ENCODE data around the gene IL12RB2.

IL12RB2 gene

GRCh38 chr1:67372136-67372535 lies 64.5 kb downstream of the IL12RB2 start:
- Histone ChIP-seq H3K4me3 (ENCODE audit: severe bottlenecking) (no peak overlapping the region), H3K27me3 (ENCODE audit: insufficient read depth, poor library complexity, severe bottlenecking) (no peaks in the 10 kb centered on the region), H3K9me3 (ENCODE audit: severe bottlenecking) (no peaks in the 10 kb centered on the region), H3K36me3 (ENCODE audit: low read depth) (no peaks in the 10 kb centered on the region), H3K27ac (ENCODE audit: poor library complexity, severe bottlenecking) (no peak overlapping the region), H3K4me1 (ENCODE audit: insufficient read depth, poor library complexity, severe bottlenecking) (peaks cover 10% of the 10 kb centered on the region)
- no peak for TF ChIP-seq CTCF (IDR thresholded peaks at IDR 0.05; ENCODE audit: poor library complexity, severe bottlenecking)
- ATAC-seq (ENCODE audit: low read depth) (0 out of 3 replicates have a peak, but pooled peaks have one; percentile 33), DNase-seq (ENCODE audit: low spot score) (no peak)

- no peak for DNase-seq (ENCODE audit: low spot score)
- TF ChIP-seq CTCF (IDR thresholded peaks at IDR 0.05; ENCODE audit: poor library complexity, severe bottlenecking): no peak
- H3K4me3 ChIP-seq (ENCODE audit: severe bottlenecking): no peak overlapping the region
- peaks cover 5% of the 10 kb centered on the region for H3K4me1 ChIP-seq (ENCODE audit: insufficient read depth, poor library complexity, severe bottlenecking)
- no peak for ATAC-seq (ENCODE audit: low read depth)
- no peaks in the 10 kb centered on the region for H3K9me3 ChIP-seq (ENCODE audit: severe bottlenecking)
- no peaks in the 10 kb centered on the region for H3K27me3 ChIP-seq (ENCODE audit: insufficient read depth, poor library complexity, severe bottlenecking)
- H3K27ac ChIP-seq (ENCODE audit: poor library complexity, severe bottlenecking): no peak overlapping the region
- no peaks in the 10 kb centered on the region for H3K36me3 ChIP-seq (ENCODE audit: low read depth)
Observed at GRCh38 chr1:67372898-67373297, 65.2 kb downstream of the IL12RB2 start.

GRCh38 chr1:67376381-67376780 lies 68.7 kb downstream of the IL12RB2 start:
- no peak for TF ChIP-seq CTCF (IDR thresholded peaks at IDR 0.05; ENCODE audit: poor library complexity, severe bottlenecking)

GRCh38 chr1:67377253-67377652 lies 69.6 kb downstream of the IL12RB2 start:
- H3K9me3 ChIP-seq (ENCODE audit: severe bottlenecking): no peaks in the 10 kb centered on the region
- H3K4me3 ChIP-seq (ENCODE audit: severe bottlenecking): no peak overlapping the region
- DNase-seq (ENCODE audit: low spot score) (no peak), ATAC-seq (ENCODE audit: low read depth) (no peak)
- H3K27me3 ChIP-seq (ENCODE audit: insufficient read depth, poor library complexity, severe bottlenecking): no peaks in the 10 kb centered on the region
- no peaks in the 10 kb centered on the region for H3K36me3 ChIP-seq (ENCODE audit: low read depth)
- no peak for TF ChIP-seq CTCF (IDR thresholded peaks at IDR 0.05; ENCODE audit: poor library complexity, severe bottlenecking)
- H3K27ac ChIP-seq (ENCODE audit: poor library complexity, severe bottlenecking): no peak overlapping the region
- H3K4me1 ChIP-seq (ENCODE audit: insufficient read depth, poor library complexity, severe bottlenecking): no peaks in the 10 kb centered on the region

More at GRCh38 chr1:67376381-67376780, 68.7 kb downstream of the IL12RB2 start:
- H3K4me3 ChIP-seq (ENCODE audit: severe bottlenecking): no peak overlapping the region
- ATAC-seq (ENCODE audit: low read depth): no peak
- no peaks in the 10 kb centered on the region for H3K9me3 ChIP-seq (ENCODE audit: severe bottlenecking)
- no peaks in the 10 kb centered on the region for H3K36me3 ChIP-seq (ENCODE audit: low read depth)
- no peak for DNase-seq (ENCODE audit: low spot score)
- H3K27me3 ChIP-seq (ENCODE audit: insufficient read depth, poor library complexity, severe bottlenecking): no peaks in the 10 kb centered on the region
- H3K4me1 ChIP-seq (ENCODE audit: insufficient read depth, poor library complexity, severe bottlenecking): peaks cover 5% of the 10 kb centered on the region
- H3K27ac ChIP-seq (ENCODE audit: poor library complexity, severe bottlenecking): no peak overlapping the region

GRCh38 chr1:67381154-67381553 lies 73.5 kb downstream of the IL12RB2 start:
- no peak overlapping the region for H3K27ac ChIP-seq (ENCODE audit: poor library complexity, severe bottlenecking)
- TF ChIP-seq CTCF (IDR thresholded peaks at IDR 0.05; ENCODE audit: poor library complexity, severe bottlenecking): no peak
- peaks cover 8% of the 10 kb centered on the region for H3K9me3 ChIP-seq (ENCODE audit: severe bottlenecking)
- DNase-seq (ENCODE audit: low spot score): no peak
- H3K4me3 ChIP-seq (ENCODE audit: severe bottlenecking): no peak overlapping the region
- H3K4me1 ChIP-seq (ENCODE audit: insufficient read depth, poor library complexity, severe bottlenecking): no peaks in the 10 kb centered on the region
- H3K36me3 ChIP-seq (ENCODE audit: low read depth): no peaks in the 10 kb centered on the region
- no peak for ATAC-seq (ENCODE audit: low read depth)
- H3K27me3 ChIP-seq (ENCODE audit: insufficient read depth, poor library complexity, severe bottlenecking): no peaks in the 10 kb centered on the region
